Skeletal muscle satellite cell (primary cell): ENCODE results near the gene MACC1. TPM values are rescaled to one million over a fixed set of nuclear protein-coding genes. Genes with fewer than 3 reads are reported as not detected.
A peak's percentile ranks its signal among the peaks of the same experiment; 100 is the strongest.

Experiments used
- H3K27me3 ChIP-seq: 2 replicates; pipeline ENCODE4 v1.7.0; 2013; ENCODE audit warnings: low read length; ENCODE audit not compliant: control insufficient read depth, insufficient read depth
- H3K36me3 ChIP-seq: 2 replicates; pipeline ENCODE4 v1.7.0; 2013; ENCODE audit warnings: mild to moderate bottlenecking, control low read depth, low read length; ENCODE audit not compliant: insufficient read depth
- H3K4me1 ChIP-seq: 2 replicates; pipeline ENCODE4 v1.7.0; 2013; ENCODE audit warnings: low read length; ENCODE audit not compliant: control insufficient read depth, insufficient read depth
- H3K4me2 ChIP-seq: 2 replicates; pipeline ENCODE4 v1.7.0; 2013; ENCODE audit warnings: mild to moderate bottlenecking, low read length
- H3K4me3 ChIP-seq: 2 replicates; pipeline ENCODE4 v1.7.0; 2013; ENCODE audit warnings: low read length
- H3K9ac ChIP-seq: 2 replicates; pipeline ENCODE4 v1.7.0; 2013; ENCODE audit warnings: mild to moderate bottlenecking, low read depth, low read length, moderate library complexity
- H3K9me3 ChIP-seq: replicated peaks from 2 replicates; pipeline ENCODE4 v1.7.0; 2013; ENCODE audit warnings: mild to moderate bottlenecking, control low read depth, low read length
- total RNA-seq: library from RNA; depleted of rRNA; stranded (reverse); fragments of >200 nt; gene quantifications from 2 replicates; pipeline ENCODE4 v1.2.3, GENCODE V29; 2012; rRNA removed

Gene MACC1
- total RNA-seq = not detected in 2 replicates

DNA sequence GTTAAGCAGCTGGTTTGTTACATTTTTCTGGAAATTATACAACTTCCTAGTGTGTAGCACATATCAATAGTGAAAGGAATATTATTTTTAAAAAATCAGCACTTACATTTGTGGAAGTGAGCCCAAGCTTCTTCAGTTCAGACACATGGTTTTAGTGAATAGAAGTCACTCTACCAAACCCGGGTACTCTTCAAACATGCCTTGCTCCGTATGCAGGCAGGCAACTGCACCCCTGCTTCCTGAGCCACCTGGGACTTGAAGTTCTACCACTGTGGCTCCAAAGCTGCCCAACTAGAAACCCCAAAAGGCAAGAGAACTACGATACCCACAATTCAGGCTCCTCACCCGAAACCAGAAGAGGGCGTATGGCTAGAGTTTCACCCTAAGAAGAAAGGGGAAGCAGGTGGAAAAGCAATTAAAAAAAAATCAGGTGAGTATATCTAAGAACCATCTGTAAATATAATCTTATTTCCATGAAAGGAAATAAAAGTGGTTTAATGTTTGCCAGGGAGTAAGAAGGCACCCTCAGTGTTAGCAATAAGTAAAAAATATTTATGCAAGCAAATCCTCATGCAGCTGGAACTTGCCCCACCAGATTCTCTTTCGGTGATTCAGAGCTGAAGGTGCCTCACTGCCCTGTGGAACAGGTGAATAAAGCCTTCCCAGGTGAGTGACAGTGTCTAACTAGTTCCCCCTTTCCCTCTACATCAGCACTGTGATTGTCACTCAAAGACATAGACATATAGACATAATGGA is at the start of gene MACC1:
Gene MACC1, minus strand, starts transcription at position 192 of the 756 bp plus-strand sequence. CDS start 55,522 bp downstream, outside the sequence.
- H3K9ac ChIP-seq = no peak within 1 kb of the TSS
- H3K9me3 ChIP-seq = no peaks in the 10 kb centered on the region
- no peaks in the 10 kb centered on the region for H3K36me3 ChIP-seq
- peaks cover 29% of the 10 kb centered on the region for H3K4me1 ChIP-seq
- no peaks in the 10 kb centered on the region for H3K27me3 ChIP-seq
- H3K4me2 ChIP-seq = no peak within 1 kb of the TSS
- no peak within 1 kb of the TSS for H3K4me3 ChIP-seq

- H3K36me3 ChIP-seq = no peaks in the 10 kb centered on the region
- H3K4me3 ChIP-seq = no peak overlapping the region
- H3K9ac ChIP-seq = no peak overlapping the region
- no peaks in the 10 kb centered on the region for H3K27me3 ChIP-seq
- no peaks in the 10 kb centered on the region for H3K9me3 ChIP-seq
- no peak overlapping the region for H3K4me2 ChIP-seq
- H3K4me1 ChIP-seq = peaks cover 3% of the 10 kb centered on the region
Observed at GRCh38 chr7:20264623-20265022, 47.4 kb upstream of the MACC1 start.

DNA sequence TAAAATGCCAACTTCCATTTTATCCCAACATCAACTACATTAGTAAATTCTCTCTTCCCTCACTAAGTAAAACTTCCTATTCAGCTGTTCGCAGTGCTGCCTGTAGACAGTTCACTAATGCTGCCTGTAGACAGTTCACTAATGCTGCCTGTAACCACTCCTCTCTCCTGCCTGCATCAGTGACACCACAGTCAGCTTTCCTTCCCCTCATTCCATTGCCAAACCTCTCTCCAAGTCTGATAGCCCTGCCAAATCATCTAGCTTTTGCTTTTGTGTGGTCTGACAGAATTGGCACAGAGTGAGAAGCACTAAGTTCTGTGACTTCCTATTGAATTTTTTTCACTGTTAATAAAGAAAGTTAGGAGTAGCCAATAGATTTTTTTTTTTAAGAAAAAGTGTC is 43.0 kb upstream of the MACC1 start:
- Histone ChIP-seq H3K9ac (no peak overlapping the region), H3K27me3 (no peaks in the 10 kb centered on the region), H3K4me2 (no peak overlapping the region), H3K4me3 (no peak overlapping the region), H3K9me3 (no peaks in the 10 kb centered on the region), H3K4me1 (no peaks in the 10 kb centered on the region), H3K36me3 (no peaks in the 10 kb centered on the region)

GRCh38 chr7:20257212-20257611 is 40.0 kb upstream of the MACC1 start:
- Histone ChIP-seq H3K4me1 (no peaks in the 10 kb centered on the region), H3K36me3 (no peaks in the 10 kb centered on the region), H3K4me2 (no peak overlapping the region), H3K9me3 (no peaks in the 10 kb centered on the region), H3K27me3 (no peaks in the 10 kb centered on the region), H3K4me3 (no peak overlapping the region), H3K9ac (no peak overlapping the region)

GRCh38 chr7:20249920-20250319 is 32.7 kb upstream of the MACC1 start:
- Histone ChIP-seq H3K9me3 (no peaks in the 10 kb centered on the region), H3K9ac (no peak overlapping the region), H3K36me3 (no peaks in the 10 kb centered on the region), H3K4me3 (no peak overlapping the region), H3K4me2 (no peak overlapping the region), H3K4me1 (no peaks in the 10 kb centered on the region), H3K27me3 (no peaks in the 10 kb centered on the region)

DNA sequence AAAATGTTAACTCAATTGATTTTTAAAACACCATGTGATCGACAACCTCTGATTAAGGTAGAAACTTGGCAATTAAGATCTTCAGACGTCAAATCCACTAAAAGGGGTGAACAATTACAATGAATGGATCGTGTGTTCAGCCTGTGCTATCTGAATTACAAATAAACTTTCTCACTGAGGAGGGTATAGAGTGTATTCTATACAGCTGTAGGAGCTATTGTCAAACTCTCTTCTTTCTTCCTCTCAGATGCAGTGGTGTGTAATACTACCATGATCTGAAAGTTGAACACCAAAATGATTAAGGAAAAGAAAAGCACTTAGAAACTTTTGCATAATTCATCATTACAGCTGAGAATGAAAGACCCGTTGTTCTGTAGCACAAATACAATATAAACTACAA is 32.2 kb upstream of the MACC1 start:
- Histone ChIP-seq H3K4me2 (no peak overlapping the region), H3K9ac (no peak overlapping the region), H3K4me1 (no peaks in the 10 kb centered on the region), H3K9me3 (no peaks in the 10 kb centered on the region), H3K36me3 (no peaks in the 10 kb centered on the region), H3K27me3 (no peaks in the 10 kb centered on the region), H3K4me3 (no peak overlapping the region)

GRCh38 chr7:20246236-20246635 is 29.1 kb upstream of the MACC1 start:
- H3K9ac ChIP-seq = no peak overlapping the region
- peaks cover 8% of the 10 kb centered on the region for H3K4me1 ChIP-seq
- no peaks in the 10 kb centered on the region for H3K9me3 ChIP-seq
- H3K4me3 ChIP-seq = no peak overlapping the region
- H3K4me2 ChIP-seq = no peak overlapping the region
- H3K36me3 ChIP-seq = no peaks in the 10 kb centered on the region
- H3K27me3 ChIP-seq = no peaks in the 10 kb centered on the region

DNA sequence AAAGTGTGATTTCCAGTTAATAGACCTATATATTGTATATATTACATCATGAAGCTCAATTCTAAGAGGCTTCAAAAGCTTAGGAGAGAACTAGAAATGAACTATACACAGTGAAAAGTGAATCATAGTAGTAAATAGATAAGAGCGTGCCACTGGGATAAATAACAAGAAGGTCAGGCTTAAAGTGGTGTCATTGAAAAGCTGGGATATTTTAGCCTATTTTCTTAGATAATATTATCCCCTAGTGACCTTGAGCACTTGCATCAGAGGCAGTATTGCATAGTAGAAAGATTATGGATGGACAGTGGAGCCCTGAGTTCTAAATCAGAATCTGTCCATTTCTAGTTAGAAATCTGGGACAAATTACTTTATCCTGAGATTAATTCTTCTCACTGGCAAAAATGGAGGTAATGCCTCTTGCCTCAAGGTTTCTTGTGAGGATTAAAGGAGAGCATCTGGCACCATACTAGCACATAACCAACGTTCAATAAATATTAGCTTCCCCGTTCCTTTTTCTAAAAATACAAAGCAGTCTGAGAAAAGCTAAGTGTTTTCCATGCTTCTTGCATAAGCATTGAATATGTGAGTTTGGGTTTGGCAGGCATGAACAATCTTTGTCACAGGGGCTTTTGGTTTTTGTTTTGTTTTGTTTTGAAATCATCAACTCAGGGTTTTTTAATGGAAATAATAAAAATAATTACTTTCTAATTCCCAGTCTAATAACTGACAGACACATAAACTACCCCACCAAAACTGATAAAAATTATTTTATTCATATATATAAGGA is 27.3 kb upstream of the MACC1 start:
- Histone ChIP-seq H3K4me3 (no peak overlapping the region), H3K36me3 (no peaks in the 10 kb centered on the region), H3K9ac (no peak overlapping the region), H3K4me1 (peaks cover 14% of the 10 kb centered on the region), H3K27me3 (no peaks in the 10 kb centered on the region), H3K9me3 (no peaks in the 10 kb centered on the region), H3K4me2 (no peak overlapping the region)

GRCh38 chr7:20241911-20242261 is 24.7 kb upstream of the MACC1 start:
- Histone ChIP-seq H3K4me3 (no peak overlapping the region), H3K9ac (no peak overlapping the region)

GRCh38 chr7:20241194-20241910 is 24.2 kb upstream of the MACC1 start:
- H3K9ac ChIP-seq = no peak overlapping the region
- H3K4me2 ChIP-seq = peak overlapping the region; percentile 23
- peaks cover 23% of the 10 kb centered on the region for H3K4me1 ChIP-seq
- no peaks in the 10 kb centered on the region for H3K9me3 ChIP-seq
- no peaks in the 10 kb centered on the region for H3K27me3 ChIP-seq
- H3K36me3 ChIP-seq = no peaks in the 10 kb centered on the region
- no peak overlapping the region for H3K4me3 ChIP-seq

More at GRCh38 chr7:20241911-20242261, 24.7 kb upstream of the MACC1 start:
- H3K4me1 ChIP-seq = peaks cover 18% of the 10 kb centered on the region
- peak overlapping the region; percentile 23 for H3K4me2 ChIP-seq
- H3K27me3 ChIP-seq = no peaks in the 10 kb centered on the region
- no peaks in the 10 kb centered on the region for H3K9me3 ChIP-seq
- H3K36me3 ChIP-seq = no peaks in the 10 kb centered on the region

DNA sequence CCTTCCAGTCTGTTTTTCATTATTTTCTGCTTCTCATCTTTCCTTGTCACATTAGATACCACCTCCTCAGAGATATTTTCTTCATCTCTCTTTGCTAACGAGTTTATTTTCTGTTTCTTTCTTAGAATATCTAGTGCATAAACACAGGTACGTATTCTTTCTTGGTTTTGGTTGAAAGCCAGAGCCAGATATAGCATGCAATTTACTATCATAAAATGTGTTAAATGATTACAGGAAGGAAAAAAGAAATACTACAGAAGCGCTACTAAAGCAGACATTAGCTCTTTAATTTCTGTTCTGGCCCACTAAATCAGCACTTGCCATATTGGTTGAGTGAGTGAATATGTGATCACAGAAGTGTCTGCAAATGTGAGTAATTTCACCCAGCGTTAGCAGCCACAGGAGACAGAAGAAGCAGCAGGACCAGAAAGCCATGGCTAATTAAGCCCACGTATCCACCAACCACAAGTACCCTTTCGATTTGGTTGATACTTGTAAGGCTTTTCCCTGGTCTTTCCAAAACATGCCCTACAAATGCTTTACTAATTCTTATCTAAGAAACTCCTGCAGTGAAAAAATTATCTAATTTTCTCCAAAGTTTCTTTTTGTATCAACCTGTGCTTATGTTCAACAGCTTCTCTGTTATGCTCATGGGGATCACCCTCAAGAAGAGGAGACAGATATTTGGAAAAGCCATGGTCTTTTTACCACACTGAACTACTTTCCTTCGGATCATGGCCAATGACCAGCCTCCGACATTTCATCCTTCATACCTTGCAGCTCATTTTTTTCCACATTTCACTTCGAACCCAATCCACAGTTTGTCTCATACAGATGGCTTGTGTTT is 23.1 kb upstream of the MACC1 start:
- Histone ChIP-seq H3K9ac (no peak overlapping the region), H3K9me3 (no peaks in the 10 kb centered on the region), H3K27me3 (no peaks in the 10 kb centered on the region), H3K36me3 (no peaks in the 10 kb centered on the region), H3K4me3 (no peak overlapping the region), H3K4me2 (no peak overlapping the region), H3K4me1 (peaks cover 23% of the 10 kb centered on the region)
